AG09309 (cell line): ENCODE results near the gene HSP90AB1.
A peak's percentile ranks its signal among the peaks of the same experiment; 100 is the strongest.

Source experiments
- DNase-seq: peaks from one replicate; pipeline ENCODE4 v3.0.0-alpha.2; 2010; ENCODE audit warnings: low read depth
- H3K4me3 ChIP-seq: 2 replicates; pipeline ENCODE4 v1.5.1; 2011; ENCODE audit warnings: mild to moderate bottlenecking, low read depth, low read length, moderate library complexity; ENCODE audit not compliant: control insufficient read depth
- CTCF ChIP-seq: IDR thresholded peaks from 2 replicates; pipeline ENCODE4 v1.5.1; 2011; ENCODE audit warnings: mild to moderate bottlenecking, low read depth, low read length, inconsistent platforms; ENCODE audit not compliant: insufficient read depth, control insufficient read depth; ENCODE audit errors: missing control alignments

Gene HSP90AB1

GRCh38 chr6:44256775-44257024 lies 9.8 kb downstream of the HSP90AB1 start:
- TF ChIP-seq CTCF, result no peak
- H3K4me3 ChIP-seq, result peak overlapping the region; percentile 89
- DNase-seq, result no peak

- peak within 1 kb of the TSS; percentile 89 for H3K4me3 ChIP-seq
- DNase-seq, result no peak
- TF ChIP-seq CTCF, result peak; percentile 29
Observed at GRCh38 chr6:44257025-44257752, 10.3 kb downstream of the HSP90AB1 start, which contains the start of gene SLC35B2. SLC35B2 (minus strand) TSS chr6:44257528; CDS start chr6:44257410, 118 bp downstream.

GRCh38 chr6:44257753-44258324 lies 10.9 kb downstream of the HSP90AB1 start:
- no peak for DNase-seq
- H3K4me3 ChIP-seq, result peak overlapping the region; percentile 89
- no peak for TF ChIP-seq CTCF

GRCh38 chr6:44258325-44258863 lies 11.5 kb downstream of the HSP90AB1 start:
- no peak for TF ChIP-seq CTCF
- no peak overlapping the region for H3K4me3 ChIP-seq
- DNase-seq, result no peak

GRCh38 chr6:44258921-44259320 lies 12.0 kb downstream of the HSP90AB1 start:
- H3K4me3 ChIP-seq, result no peak overlapping the region
- no peak for DNase-seq
- TF ChIP-seq CTCF, result no peak

GRCh38 chr6:44260011-44260410 lies 13.1 kb downstream of the HSP90AB1 start:
- DNase-seq, result no peak
- no peak for TF ChIP-seq CTCF
- no peak overlapping the region for H3K4me3 ChIP-seq
